NOMO-1 (cell line): ENCODE measurements around the gene HOXA6.
A peak's percentile ranks its signal among the peaks of the same experiment; 100 is the strongest.

ENCODE experiments used
- DNase-seq, 2 experiments: peaks; one replicate each; lab custom pipeline; 2025; ENCODE audit not compliant: unreplicated experiment in 2 of 2; lab: John Stamatoyannopoulos, UW

Gene HOXA6

GRCh38 chr7:27112955-27113949, 34.3 kb downstream of the HOXA6 start:
- DNase-seq: no peak

GRCh38 chr7:27112361-27112760, 35.2 kb downstream of the HOXA6 start:
- no peak for DNase-seq

DNA sequence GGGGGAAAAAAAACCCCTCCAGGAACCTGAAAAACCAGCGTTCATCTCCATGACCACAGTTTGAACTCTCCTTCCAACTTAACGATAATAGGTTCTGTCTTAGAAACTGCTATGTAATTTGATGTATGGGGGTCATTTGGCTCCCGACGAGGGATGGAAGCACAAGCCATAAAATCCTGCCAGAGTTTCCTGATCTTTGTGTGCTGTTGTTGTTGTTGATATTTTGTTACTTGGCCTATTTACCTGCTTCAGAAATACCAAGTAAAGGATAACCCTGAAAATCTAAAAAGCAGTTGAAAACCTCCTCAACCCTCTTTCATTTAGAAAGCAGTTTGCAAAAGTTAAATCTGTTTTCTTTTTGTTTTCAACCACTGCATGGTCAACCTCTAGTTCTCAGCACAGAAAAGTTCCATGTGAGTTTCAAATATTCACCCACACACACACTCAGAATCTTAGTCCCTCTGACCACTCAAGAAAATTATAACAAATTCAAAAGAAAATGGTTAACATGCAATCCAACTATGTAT, 35.8 kb downstream of the HOXA6 start:
- no peak for DNase-seq

DNA sequence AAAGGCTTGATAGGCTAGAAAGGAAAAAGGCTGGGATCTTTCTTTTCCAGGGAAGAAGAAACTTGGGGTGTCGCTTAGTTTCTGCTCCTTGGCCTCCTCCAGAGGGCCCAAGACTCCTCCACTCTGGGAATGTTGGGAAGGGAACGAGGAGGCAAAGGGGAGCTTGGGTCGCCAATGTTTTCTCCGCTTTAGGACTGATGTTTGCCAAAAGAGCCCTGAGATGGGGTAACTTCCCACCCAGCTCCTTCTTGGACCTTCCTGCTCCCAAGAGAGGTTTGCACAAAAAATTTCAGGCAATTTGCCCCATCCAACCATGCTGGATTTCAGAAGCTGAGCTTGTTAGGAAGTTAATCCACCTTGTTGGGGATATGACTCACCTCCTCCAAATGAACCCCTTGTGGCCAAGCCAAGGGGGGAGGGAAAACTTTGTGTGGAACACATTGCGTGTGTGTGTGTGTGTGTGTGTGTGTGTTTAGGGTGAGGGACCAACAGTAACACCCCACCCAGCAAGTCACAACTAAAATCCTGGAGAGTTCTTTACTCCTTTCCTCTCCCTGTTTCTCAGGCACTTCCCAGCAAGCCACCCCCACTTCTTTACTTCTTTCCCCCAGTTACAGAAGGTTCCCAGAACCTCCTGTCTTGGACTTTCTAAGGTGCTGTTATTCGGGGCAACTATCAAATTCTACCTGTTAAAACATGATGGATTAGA, 36.4 kb downstream of the HOXA6 start:
- no peak for DNase-seq

GRCh38 chr7:27110186-27111031, 37.2 kb downstream of the HOXA6 start:
- no peak for DNase-seq

GRCh38 chr7:27109466-27110185, 37.9 kb downstream of the HOXA6 start:
- DNase-seq: no peak

GRCh38 chr7:27108390-27109127, 39.0 kb downstream of the HOXA6 start:
- no peak for DNase-seq

DNA sequence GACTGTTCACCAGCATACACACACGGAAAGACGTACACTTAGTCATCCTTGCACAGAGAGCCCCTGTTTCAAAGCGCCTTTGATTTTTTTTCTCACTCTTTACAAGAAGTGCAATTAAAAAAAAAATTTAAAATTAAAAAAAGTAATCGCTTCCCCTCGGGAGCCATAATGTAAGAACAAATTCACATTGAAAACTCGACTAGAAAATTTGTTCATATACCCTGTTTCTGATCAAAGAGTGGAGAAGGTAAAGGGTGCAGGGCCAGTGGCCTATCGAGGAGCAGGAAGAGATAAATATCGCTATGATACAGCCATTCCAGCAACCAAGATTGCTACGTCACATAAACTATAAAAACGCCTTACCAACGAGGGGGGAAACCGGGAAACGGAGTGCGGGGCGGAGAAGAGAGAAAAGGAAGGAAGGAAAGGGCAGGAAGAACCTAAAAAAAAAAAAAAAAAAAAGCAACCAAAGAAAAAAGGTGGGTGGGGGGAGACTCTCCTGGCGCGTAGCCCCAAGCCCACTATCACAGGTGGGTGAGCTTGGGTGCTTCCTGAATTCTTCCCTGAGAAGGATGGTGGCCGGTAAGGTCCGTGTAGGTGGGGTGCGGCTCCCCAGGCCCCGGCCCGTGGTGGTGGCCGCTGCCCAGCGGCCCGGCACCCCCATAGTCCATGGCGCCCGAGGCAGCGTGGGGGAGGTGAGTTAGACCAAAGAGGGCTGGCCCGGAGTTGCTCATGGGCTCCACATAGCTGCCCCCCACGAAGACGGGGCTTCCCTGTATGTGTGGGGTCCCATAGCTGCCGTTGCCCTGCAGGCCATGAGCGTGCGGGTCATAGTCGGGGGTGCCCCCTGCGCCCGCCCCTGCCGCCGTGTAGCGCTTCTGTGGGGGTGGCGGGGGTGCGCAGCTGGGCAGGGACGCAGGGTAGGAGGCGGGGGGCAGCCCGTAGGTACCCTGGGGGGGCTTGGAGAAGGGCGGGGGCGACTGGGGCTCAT, 39.9 kb downstream of the HOXA6 start:
- DNase-seq: no peak

DNA sequence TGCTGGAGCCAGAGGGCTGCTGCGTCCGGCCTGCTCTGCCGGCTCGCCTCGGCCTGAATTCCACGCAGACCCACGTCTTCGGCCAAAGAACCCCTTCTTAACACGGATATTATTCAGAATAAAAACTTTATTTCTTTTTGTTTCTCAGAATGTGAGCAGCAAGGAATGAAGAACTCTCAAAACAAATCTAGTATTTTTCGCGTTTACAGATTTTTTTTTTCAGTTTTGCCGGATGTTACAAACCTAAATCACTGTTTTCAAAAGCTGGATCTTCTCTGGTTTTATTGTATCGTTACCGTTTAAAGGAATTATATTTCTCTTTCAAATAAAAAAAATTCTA, 40.7 kb downstream of the HOXA6 start:
- DNase-seq: no peak

GRCh38 chr7:27106181-27106900, 41.2 kb downstream of the HOXA6 start:
- DNase-seq: no peak

DNA sequence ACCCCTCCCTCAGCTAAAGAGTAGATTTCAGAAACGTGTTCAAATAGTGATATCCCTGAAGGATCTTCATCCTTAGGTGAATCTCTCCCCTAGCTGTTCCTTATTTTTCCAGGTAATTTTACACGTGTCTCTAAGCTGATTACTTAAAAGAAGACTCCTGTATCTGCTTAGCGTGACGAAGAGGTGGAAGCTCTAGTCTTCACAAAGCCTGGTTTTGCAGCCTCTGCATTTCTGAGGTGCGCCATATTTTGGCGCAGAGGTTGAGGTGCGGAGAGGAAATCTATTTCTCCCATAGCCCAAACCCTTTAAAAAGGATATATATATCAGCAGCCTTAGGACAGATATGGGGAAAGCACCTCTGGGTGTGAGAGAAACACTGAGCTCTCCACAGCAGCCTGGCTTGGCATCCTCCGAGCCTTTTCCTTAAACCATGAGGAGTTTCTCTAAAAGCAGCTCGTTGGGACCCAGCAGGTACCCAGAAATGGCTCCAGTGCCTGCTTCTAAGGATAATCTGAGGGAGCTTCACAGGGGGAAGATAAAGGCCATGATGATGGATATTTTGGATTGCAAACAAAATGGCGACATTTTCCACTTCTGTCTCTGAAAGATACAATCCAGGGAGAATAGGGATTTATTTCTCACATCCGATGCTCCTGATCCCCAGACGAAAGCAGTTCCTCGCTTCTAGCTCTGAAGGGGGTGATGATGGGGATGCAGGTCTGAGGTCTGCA, 42.1 kb downstream of the HOXA6 start:
- no peak for DNase-seq

DNA sequence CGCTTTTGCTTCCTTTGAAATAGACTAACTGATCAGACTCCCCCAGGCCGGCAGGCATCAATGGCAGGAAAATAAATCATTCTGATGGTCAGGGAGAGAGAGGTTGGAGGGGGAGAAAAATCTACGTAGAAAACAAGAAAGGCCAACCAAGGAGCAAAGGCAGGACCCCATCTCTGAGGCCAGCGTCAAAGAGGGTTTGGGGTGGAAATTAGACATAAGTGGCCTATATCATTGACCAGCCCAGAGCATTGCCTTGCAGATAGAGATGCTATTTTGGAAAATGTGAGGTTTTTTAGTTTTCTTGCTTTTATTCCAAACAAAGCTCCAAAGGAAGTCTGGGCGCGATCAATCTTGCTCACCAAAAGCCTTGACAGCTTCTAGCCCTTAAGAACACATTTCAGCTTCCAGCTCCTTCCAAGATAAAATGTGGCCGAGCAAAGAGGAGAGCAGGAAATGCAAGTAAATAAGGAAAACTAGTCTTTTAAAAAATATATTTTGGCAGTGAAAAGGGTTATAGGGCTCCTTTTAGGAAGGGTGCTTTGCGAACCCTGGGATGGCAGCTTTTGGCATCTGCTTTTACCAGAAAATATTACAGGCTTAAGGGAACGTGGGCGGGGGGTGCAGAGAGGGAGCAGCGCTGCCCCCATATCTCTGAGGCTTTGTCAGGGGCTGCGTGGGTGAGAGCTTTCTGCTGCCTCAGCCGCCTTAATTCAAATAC, 43.1 kb downstream of the HOXA6 start:
- DNase-seq: no peak

GRCh38 chr7:27103489-27104226, 43.9 kb downstream of the HOXA6 start:
- no peak for DNase-seq

- DNase-seq: peak; percentile 27 to 29
Observed at GRCh38 chr7:27102581-27103442, 44.8 kb downstream of the HOXA6 start, which contains the start of gene HOXA2. TSS of gene HOXA2 (minus strand) at chr7:27102683. CDS start at chr7:27102500, 183 bp downstream.
